Right atrium auricular region (tissue), 2 donors: ENCODE data around the gene DDIT4. TPM values are rescaled to one million over a fixed set of nuclear protein-coding genes. Genes with fewer than 3 reads are reported as not detected.

Experiments used
- DNase-seq: peaks from one replicate; pipeline ENCODE4 v3.0.0-alpha.2; 2019; ENCODE audit warnings: low spot score
- H3K27ac ChIP-seq, 2 donors: fragments of 200-600 bp; sonication (generic); 1 replicate in 1 of 2; 2 replicates in 1 of 2; pipeline ENCODE4 v1.5.1; 2016 to 2019
- H3K27me3 ChIP-seq, 2 donors: fragments of 200-600 bp; sonication (generic); one replicate each; pipeline versions ENCODE4 v1.5.1 to v1.6.0; 2017 to 2019
- H3K36me3 ChIP-seq: fragments of 200-600 bp; sonication (generic); one replicate; pipeline ENCODE4 v1.5.1; 2016
- H3K4me1 ChIP-seq, 2 donors: fragments of 200-600 bp; sonication (generic); one replicate each; pipeline versions ENCODE4 v1.5.1 to v1.6.0; 2017 to 2019
- H3K4me3 ChIP-seq, 2 donors: fragments of 200-600 bp; sonication (generic); 1 replicate in 1 of 2; 2 replicates in 1 of 2; pipeline ENCODE4 v1.5.1; 2017 to 2019; ENCODE audit warnings: mild to moderate bottlenecking in 1 of 2, moderate library complexity in 1 of 2
- H3K9me3 ChIP-seq, 2 donors: fragments of 200-600 bp; sonication (generic); one replicate each; pipeline ENCODE4 v1.5.1; 2019
- total RNA-seq, 2 donors: library from RNA; depleted of rRNA; stranded (reverse); fragments of >200 nt; gene quantifications; one replicate each; pipeline ENCODE4 v1.1.0, GENCODE V29; 2016
- TF ChIP-seq, protein P1 (sequence below), 2 donors: fragments of 200-600 bp; sonication (generic); IDR thresholded peaks; one replicate each; pipeline ENCODE4 v1.5.1; 2019; ENCODE audit warnings: antibody characterized with exemption in 2 of 2

Gene DDIT4
- total RNA-seq, 2 donors from 2014 or later: 100 to 136 TPM

DNA sequence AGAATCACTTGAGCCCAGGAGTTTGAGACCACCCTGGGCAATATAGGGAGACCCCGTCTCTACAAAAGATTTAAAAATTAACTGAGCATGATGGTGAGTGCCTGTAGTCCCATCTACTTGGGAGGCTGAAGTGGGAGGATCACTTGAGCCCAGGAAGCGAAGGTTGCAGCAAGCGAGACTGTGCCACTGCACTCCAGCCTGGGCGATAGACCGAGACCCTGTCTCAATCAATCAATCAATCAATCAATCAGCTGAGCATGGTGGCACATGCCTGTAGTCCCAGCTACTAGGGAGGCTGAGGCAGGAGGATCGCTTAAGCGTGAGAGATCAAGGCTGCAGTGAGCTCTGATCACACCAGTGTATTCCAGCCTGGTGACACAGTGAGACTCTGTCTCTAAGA lies 40.5 kb downstream of the DDIT4 start:
- DNase-seq: no peak
- Histone ChIP-seq H3K27ac (no peak overlapping the region), H3K9me3 (no peaks in the 10 kb centered on the region), H3K27me3 (no peaks in the 10 kb centered on the region), H3K4me1 (peaks cover 2 to 67% of the 10 kb centered on the region in 2 donors), H3K4me3 (no peak overlapping the region), H3K36me3 (no peaks in the 10 kb centered on the region)
- TF ChIP-seq, protein P1, sequence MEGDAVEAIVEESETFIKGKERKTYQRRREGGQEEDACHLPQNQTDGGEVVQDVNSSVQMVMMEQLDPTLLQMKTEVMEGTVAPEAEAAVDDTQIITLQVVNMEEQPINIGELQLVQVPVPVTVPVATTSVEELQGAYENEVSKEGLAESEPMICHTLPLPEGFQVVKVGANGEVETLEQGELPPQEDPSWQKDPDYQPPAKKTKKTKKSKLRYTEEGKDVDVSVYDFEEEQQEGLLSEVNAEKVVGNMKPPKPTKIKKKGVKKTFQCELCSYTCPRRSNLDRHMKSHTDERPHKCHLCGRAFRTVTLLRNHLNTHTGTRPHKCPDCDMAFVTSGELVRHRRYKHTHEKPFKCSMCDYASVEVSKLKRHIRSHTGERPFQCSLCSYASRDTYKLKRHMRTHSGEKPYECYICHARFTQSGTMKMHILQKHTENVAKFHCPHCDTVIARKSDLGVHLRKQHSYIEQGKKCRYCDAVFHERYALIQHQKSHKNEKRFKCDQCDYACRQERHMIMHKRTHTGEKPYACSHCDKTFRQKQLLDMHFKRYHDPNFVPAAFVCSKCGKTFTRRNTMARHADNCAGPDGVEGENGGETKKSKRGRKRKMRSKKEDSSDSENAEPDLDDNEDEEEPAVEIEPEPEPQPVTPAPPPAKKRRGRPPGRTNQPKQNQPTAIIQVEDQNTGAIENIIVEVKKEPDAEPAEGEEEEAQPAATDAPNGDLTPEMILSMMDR (IDR thresholded peaks at IDR 0.05): no peak

DNA sequence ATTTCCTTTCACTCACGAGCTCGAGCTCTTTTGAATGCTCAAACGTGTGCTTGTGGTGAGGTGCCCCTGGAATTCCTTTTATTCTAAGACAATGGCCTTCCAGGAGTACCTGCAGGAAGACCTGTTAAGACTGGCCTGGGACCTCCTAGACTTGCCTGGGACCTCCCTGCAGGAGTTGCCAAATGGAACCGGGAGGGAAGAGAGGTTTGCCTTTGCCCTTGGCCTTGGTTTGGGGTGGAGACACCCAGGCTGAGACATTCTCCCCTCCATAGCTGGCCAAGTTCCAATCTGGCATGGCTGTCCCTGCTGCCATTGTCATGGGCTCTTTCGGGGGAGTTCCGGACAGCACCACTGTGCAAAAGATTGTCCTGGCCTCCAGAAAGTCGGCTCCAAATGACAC lies 41.3 kb downstream of the DDIT4 start:
- no peak overlapping the region for H3K4me3 ChIP-seq
- no peak for DNase-seq
- TF ChIP-seq, protein P1 (IDR thresholded peaks at IDR 0.05): no peak
- peak overlapping the region; percentile 83 to 93 for H3K27ac ChIP-seq
- H3K36me3 ChIP-seq: no peaks in the 10 kb centered on the region
- peaks cover 2 to 67% of the 10 kb centered on the region in 2 donors for H3K4me1 ChIP-seq
- H3K27me3 ChIP-seq: no peaks in the 10 kb centered on the region
- no peaks in the 10 kb centered on the region for H3K9me3 ChIP-seq

DNA sequence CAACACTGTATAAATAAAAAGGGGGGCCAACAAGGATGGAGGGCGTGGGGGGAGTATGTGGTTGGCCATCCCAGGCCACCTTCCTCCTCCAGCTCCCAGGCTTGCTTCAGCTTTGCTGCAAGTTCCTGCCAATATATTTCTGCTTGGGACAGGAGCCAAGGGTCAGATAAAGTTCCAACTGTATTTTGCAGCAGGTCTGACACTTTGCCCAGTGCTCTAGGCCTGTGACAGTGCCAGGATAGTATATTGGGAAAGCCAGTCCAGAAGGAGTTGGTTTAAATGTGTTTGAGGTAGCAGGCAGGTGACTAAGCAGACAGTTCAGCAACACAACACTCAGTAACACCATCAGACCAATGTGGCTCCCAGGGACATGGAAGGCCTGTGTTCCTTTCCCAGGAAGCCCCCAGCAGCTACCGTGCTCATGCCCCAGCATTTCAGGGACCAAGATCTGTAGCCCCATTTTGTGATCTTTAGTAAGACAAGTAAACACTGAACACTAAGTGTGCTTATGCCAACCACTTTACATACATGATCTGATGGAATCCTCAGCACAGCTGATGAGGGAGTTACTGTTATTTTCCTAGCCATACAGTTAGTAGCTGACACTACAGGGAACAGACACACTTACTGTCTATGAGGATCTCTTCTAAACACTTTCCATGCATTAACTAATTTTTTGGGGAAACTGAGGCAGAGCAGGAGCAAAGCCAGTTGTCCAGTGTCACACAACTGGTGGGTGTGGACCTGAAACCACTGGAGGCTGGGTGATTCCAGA lies 42.1 kb downstream of the DDIT4 start:
- no peaks in the 10 kb centered on the region for H3K27me3 ChIP-seq
- no peaks in the 10 kb centered on the region for H3K9me3 ChIP-seq
- peak; percentile 84 for DNase-seq
- peaks cover 2 to 67% of the 10 kb centered on the region in 2 donors for H3K4me1 ChIP-seq
- H3K4me3 ChIP-seq: no peak overlapping the region
- TF ChIP-seq, protein P1 (IDR thresholded peaks at IDR 0.05): no peak
- peak overlapping the region; percentile 83 to 93 for H3K27ac ChIP-seq
- H3K36me3 ChIP-seq: no peaks in the 10 kb centered on the region

DNA sequence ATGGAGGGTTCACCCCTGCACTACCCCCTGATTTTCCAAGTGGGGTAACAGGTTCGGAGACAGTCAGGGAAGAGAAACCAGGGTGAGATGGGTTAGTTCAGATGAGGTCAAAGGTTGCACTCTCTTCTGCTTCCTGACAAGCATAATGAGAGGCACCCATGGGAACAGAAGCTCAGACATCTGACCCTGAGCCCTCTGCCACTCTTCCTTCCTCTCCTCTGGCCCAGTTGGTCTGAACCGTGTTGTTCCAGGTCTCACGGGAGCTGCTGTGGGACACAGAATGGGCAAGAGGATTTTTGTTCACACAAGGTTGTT lies 42.6 kb downstream of the DDIT4 start:
- H3K27ac ChIP-seq: peak overlapping the region; percentile 83 to 93
- H3K4me3 ChIP-seq: no peak overlapping the region
- H3K4me1 ChIP-seq: peaks cover 2 to 70% of the 10 kb centered on the region in 2 donors
- H3K27me3 ChIP-seq: no peaks in the 10 kb centered on the region
- H3K36me3 ChIP-seq: no peaks in the 10 kb centered on the region
- TF ChIP-seq, protein P1 (IDR thresholded peaks at IDR 0.05): no peak
- DNase-seq: no peak
- H3K9me3 ChIP-seq: no peaks in the 10 kb centered on the region

DNA sequence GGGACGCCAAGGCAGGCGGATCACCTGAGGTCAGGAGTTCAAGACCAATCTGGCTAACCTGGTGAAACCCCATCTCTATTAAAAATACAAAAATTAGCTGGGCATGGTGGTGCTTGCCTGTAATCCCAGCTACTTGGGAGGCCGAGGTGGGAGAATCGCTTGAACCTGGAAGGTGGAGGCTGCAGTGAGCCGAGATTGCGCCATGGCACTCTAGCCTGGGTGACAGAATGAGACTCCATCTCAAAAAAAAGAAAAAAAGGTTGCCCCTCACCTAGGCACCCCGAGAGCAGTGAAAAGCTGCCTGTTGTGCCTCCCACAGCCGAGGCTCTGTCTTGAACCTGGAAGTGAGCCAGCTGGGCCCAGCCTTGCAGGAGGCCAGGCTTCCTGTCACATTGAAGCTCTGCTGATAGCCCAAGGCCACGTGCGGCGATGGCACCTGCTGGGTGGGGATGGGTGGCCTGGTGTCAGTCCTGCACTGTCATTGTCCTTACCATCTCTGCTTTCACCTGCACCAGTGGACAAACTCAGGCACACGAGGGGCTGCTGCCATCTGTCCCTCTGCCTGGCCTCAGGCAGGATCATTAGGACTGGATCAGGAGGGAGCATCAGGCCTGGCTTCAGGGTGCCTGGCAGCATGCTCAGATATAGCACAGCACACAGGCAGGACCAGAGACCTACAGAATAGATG lies 43.2 kb downstream of the DDIT4 start:
- H3K9me3 ChIP-seq: no peaks in the 10 kb centered on the region
- H3K4me3 ChIP-seq: no peak overlapping the region
- H3K36me3 ChIP-seq: no peaks in the 10 kb centered on the region
- peak overlapping the region; percentile 83 to 93 for H3K27ac ChIP-seq
- DNase-seq: no peak
- TF ChIP-seq, protein P1 (IDR thresholded peaks at IDR 0.05): no peak
- no peaks in the 10 kb centered on the region for H3K27me3 ChIP-seq
- H3K4me1 ChIP-seq: peaks cover 2 to 74% of the 10 kb centered on the region in 2 donors
